ENCODE measurements around the gene ZFP3. TPM values are rescaled to one million over a fixed set of nuclear protein-coding genes. Genes with fewer than 3 reads are reported as not detected.

ZFP3 gene
- 0.81 to 1.5 TPM (median 1.0 TPM) in 5 replicates for total RNA-seq (2022; extraction: Qiagen RNA extraction; ENCODE audit: low read depth)

DNA sequence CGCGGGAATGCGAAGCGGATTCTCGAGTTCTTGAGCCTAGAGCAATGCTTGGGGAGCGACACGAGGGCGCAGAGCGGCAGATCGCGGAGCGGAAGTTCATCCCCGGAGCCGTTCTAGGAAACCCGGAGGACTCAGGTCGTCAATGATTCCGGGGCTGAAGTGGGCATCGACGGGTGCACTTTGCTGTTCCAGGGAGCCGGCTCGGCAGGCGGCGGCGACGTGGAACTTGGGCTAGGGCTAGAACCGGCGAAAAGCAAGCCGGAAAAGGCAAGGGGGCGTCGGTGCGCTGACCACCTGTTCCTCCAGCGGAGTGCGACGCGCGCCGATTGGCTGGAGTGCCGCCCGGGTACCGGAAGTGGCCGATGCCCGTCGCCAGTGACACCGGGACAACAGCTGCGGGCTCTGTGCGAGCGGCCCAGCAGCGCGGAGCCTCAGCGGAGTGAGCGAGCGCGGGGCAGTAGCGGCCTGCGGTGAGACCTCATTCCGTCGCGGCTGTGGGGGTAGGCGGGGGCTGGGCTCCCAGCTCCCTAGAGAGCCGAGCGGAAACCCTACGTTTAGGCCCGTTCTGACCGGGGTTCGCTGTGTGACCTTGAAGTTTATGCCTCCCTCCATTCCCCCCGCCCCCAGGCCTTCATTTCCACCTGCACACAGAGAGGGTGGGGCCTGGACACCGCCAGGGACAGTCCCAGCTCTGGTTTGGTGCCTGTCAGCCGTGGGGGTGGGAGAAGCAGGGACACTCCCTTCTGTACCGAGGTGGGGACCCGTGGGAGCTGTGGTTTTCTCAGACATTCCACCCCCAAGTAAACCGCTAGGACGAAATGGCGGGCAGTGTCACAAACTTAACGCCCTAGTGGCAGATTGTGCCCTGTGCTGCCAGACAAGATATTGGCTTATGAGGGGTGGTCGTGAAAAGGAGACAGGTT, at the start of gene ZFP3:
Gene ZFP3 (plus strand): TSS at position 362 of the 923 bp plus-strand sequence. CDS start 13,038 bp downstream, outside the sequence.

DNA sequence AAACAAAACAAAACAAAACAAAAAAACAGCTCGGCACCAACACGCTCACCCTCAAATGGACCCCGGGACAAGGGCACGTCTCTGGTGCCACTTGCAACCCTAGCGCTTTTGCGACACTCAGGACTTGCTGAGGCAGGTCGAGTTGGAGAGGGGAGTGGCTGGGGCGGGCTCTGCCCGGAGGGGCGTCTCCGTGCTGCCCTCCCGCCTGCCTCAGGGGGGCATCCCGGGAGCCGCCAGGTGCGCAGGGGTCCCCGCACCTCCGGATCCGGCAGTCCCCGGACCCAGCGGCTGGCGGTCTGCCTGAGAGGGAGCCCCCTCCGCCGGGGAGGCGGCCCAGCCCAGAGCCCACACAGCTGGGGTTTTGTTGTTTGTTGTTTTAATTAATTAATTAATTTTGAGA, 43.0 kb upstream of the ZFP3 start, which contains the start of gene SLC52A1:
Gene SLC52A1 (minus strand): TSS at position 112 of the 400 bp plus-strand sequence. CDS start 820 bp downstream, outside the sequence.

DNA sequence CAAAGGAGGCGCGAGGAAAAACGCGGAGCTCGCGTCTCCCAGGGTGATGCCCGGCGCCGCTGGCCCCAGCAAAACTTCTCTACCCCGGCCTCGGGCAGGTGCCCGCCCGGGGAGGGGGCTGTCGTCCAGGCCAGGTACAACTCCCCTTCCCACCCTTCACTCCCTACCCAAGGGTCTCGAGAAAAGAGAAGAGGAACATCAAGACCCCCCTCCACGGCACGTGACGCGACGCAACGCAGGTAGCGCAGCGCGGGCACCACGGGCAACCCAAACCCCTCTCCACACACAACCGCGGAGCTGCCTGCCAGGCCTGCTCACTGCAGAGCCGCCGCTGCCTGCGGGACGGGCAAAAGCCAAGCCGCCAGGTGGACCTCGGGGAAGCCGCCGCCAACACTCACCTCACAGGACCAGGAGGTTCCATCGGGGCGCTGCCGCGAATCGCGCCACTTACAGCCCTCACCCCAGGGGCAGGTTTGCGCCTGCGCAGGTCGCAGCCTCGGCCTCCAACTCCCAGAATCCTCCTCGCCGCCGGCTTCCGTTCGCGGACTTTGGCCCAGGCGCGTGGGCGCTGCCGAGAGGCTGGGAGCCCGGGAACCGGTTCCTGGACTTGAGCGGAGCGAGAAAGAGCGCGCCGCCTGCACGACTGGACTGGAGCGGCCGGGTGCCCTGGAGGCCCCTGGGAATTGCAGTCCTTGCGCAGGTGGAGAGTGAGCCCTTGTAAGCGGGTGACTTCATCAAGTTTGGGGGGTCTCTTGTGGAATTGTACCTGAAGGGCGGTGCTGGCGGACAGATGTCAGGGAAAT, 33.3 kb downstream of the ZFP3 start, which contains the start of gene ZNF232:
Gene ZNF232 (minus strand): TSS at position 477 of the 803 bp plus-strand sequence. CDS start 56 bp downstream, at position 421.

GRCh38 chr17:5115673-5116651, 37.7 kb downstream of the ZFP3 start, which contains the start of gene USP6:
Gene USP6 (plus strand): TSS chr17:5116032. CDS start chr17:5130368, 14,336 bp downstream.

Other genes starting within 250 kb of the ZFP3 start
- 39.9 to 69.8 TPM (median 63.0 TPM) in 5 replicates for gene MINK1, start 245.1 kb upstream of the ZFP3 start, total RNA-seq (2022; extraction: Qiagen RNA extraction; ENCODE audit: low read depth)
- 0.13 to 0.41 TPM (median 0.36 TPM) in 5 replicates for gene C17orf107, start 178.9 kb upstream of the ZFP3 start, total RNA-seq (2022; extraction: Qiagen RNA extraction; ENCODE audit: low read depth)
- gene CHRNE, start 175.4 kb upstream of the ZFP3 start, total RNA-seq (2022; extraction: Qiagen RNA extraction; ENCODE audit: low read depth) = 0.06 to 0.22 TPM (median 0.09 TPM) in 3 of 5 replicates, not detected in the others
- not detected in 5 replicates for gene GP1BA, start 146.2 kb upstream of the ZFP3 start, total RNA-seq (2022; extraction: Qiagen RNA extraction; ENCODE audit: low read depth)
- 48.3 to 76.4 TPM (median 71.9 TPM) in 5 replicates for gene SLC25A11, start 138.4 kb upstream of the ZFP3 start, total RNA-seq (2022; extraction: Qiagen RNA extraction; ENCODE audit: low read depth)
- gene RNF167, start 138.2 kb upstream of the ZFP3 start, total RNA-seq (2022; extraction: Qiagen RNA extraction; ENCODE audit: low read depth) = 100 to 159 TPM (median 135 TPM) in 5 replicates
- 2,069 to 3,159 TPM (median 3,031 TPM) in 5 replicates for gene PFN1, start 129.9 kb upstream of the ZFP3 start, total RNA-seq (2022; extraction: Qiagen RNA extraction; ENCODE audit: low read depth)
- gene ENO3, start 127.3 kb upstream of the ZFP3 start, total RNA-seq (2022; extraction: Qiagen RNA extraction; ENCODE audit: low read depth) = 41.5 to 63.2 TPM (median 48.4 TPM) in 5 replicates
- gene SPAG7, start 110.7 kb upstream of the ZFP3 start, total RNA-seq (2022; extraction: Qiagen RNA extraction; ENCODE audit: low read depth) = 71.7 to 94.4 TPM (median 78.1 TPM) in 5 replicates
- 24.5 to 43.4 TPM (median 34.9 TPM) in 5 replicates for gene CAMTA2, start 90.8 kb upstream of the ZFP3 start, total RNA-seq (2022; extraction: Qiagen RNA extraction; ENCODE audit: low read depth)
- 1.1 to 2.4 TPM (median 1.5 TPM) in 5 replicates for gene INCA1, start 80.9 kb upstream of the ZFP3 start, total RNA-seq (2022; extraction: Qiagen RNA extraction; ENCODE audit: low read depth)
- 95.3 to 132 TPM (median 116 TPM) in 5 replicates for gene KIF1C, start 80.5 kb upstream of the ZFP3 start, total RNA-seq (2022; extraction: Qiagen RNA extraction; ENCODE audit: low read depth)
- 0.33 to 1.1 TPM (median 0.75 TPM) in 5 replicates for gene SLC52A1, start 43.0 kb upstream of the ZFP3 start, total RNA-seq (2022; extraction: Qiagen RNA extraction; ENCODE audit: low read depth)
- 3.7 to 4.8 TPM (median 4.4 TPM) in 5 replicates for gene ZNF232, start 33.4 kb downstream of the ZFP3 start, total RNA-seq (2022; extraction: Qiagen RNA extraction; ENCODE audit: low read depth)
- 0.04 to 0.07 TPM (median 0.04 TPM) in 3 of 5 replicates, not detected in the others for gene USP6, start 37.6 kb downstream of the ZFP3 start, total RNA-seq (2022; extraction: Qiagen RNA extraction; ENCODE audit: low read depth)
- gene ZNF594, start 113.4 kb downstream of the ZFP3 start, total RNA-seq (2022; extraction: Qiagen RNA extraction; ENCODE audit: low read depth) = 1.3 to 2.5 TPM (median 1.5 TPM) in 5 replicates
- gene SCIMP, start 156.4 kb downstream of the ZFP3 start, total RNA-seq (2022; extraction: Qiagen RNA extraction; ENCODE audit: low read depth) = not detected in 5 replicates
- 36.7 to 51.8 TPM (median 43.4 TPM) in 5 replicates for gene RABEP1, start 203.8 kb downstream of the ZFP3 start, total RNA-seq (2022; extraction: Qiagen RNA extraction; ENCODE audit: low read depth)

All from A549 treated with ZK216348 at 1 μM for 4 hours (cell line).